Mammary epithelial cell (primary cell): ENCODE measurements around the gene HES5.
A peak's percentile ranks its signal among the peaks of the same experiment; 100 is the strongest.

Experiments
- CTCF ChIP-seq, 2 donors: IDR thresholded peaks in 1 of 2; conservative IDR thresholded peaks in 1 of 2; 2 replicates each; pipeline ENCODE4 v1.5.1; 2011 to 2012; ENCODE audit warnings: inconsistent platforms in 2 of 2, low read length in 2 of 2, mild to moderate bottlenecking in 2 of 2, control low read depth in 1 of 2, low read depth in 1 of 2; ENCODE audit not compliant: insufficient read depth in 1 of 2; ENCODE audit errors: extremely low read depth in 1 of 2
- EZH2 ChIP-seq: IDR thresholded peaks from 2 replicates; pipeline ENCODE4 v1.6.1; 2012; ENCODE audit warnings: low read length, inconsistent platforms, borderline replicate concordance

GRCh38 chr1:2554621-2555387, 24.7 kb upstream of the HES5 start:
- TF ChIP-seq EZH2 (no peak), CTCF (conservative IDR thresholded peaks at IDR 0.05 in 1 of 2, IDR thresholded peaks at IDR 0.05 in 1 of 2; ENCODE audit: extremely low read depth in 1 of 2, insufficient read depth in 1 of 2, low read depth in 1 of 2, low read length in 2 of 2) (peak; percentile 16 to 43)
